ENCODE data around the gene PARPBP. TPM values are rescaled to one million over a fixed set of nuclear protein-coding genes. Genes with fewer than 3 reads are reported as not detected.
"Not testable (repeated sequence)": the region's sequence is repeated elsewhere in the genome, so short reads cannot be mapped to it uniquely, and the experiment has no call there.

Gene PARPBP
- total and polyA plus RNA-seq, 2 donors, result 1.5 to 21.4 TPM

DNA sequence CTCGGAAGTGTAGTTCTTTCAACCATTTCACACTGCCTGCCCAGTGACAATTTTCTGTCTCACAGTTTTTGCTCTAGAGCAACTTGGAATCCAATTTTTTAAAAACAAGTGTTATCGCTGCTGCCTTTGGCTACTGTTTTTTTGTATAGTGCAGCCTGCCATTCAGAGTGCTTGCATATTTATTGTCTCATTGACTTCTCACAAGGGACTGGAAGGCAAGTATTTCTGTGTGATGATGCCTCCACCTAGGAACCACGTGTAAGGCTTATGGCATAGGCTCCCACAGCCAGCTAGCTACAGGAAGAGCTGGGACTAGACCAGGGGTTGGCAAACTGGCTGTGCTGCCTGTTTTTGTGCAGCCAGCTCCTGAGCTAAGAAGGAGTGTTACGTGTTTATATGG is 903 bp downstream of the PARPBP start:
- WGBS, result 29% methylated on average over 4 of the region's 4 CpGs
- DNase-seq (ENCODE audit: extremely low spot score), result no peak
- Histone ChIP-seq H3K4me1 (ENCODE audit: insufficient read depth) (no peaks in the 10 kb centered on the region), H3K4me3 (ENCODE audit: low read depth, low read length) (no peak overlapping the region), H3K27ac (ENCODE audit: low read depth) (no peak overlapping the region), H3K36me3 (ENCODE audit: insufficient read depth) (no peaks in the 10 kb centered on the region)

- H3K4me3 ChIP-seq (ENCODE audit: low read depth, low read length); DNase-seq (ENCODE audit: extremely low spot score); H3K36me3 ChIP-seq (ENCODE audit: insufficient read depth); H3K27ac ChIP-seq (ENCODE audit: low read depth); H3K4me1 ChIP-seq (ENCODE audit: insufficient read depth): not testable (repeated sequence)
- 88% methylated on average over 2 of the region's 2 CpGs for WGBS
These were observed 1.3 kb downstream of the PARPBP start for GRCh38 chr12:102121328-102121727.

- H3K27ac ChIP-seq (ENCODE audit: low read depth); H3K36me3 ChIP-seq (ENCODE audit: insufficient read depth); H3K4me1 ChIP-seq (ENCODE audit: insufficient read depth); H3K4me3 ChIP-seq (ENCODE audit: low read depth, low read length); DNase-seq (ENCODE audit: extremely low spot score): not testable (repeated sequence)
- 84% methylated on average over 3 of the region's 3 CpGs for WGBS
These were observed 10.7 kb downstream of the PARPBP start for GRCh38 chr12:102130720-102131119.

DNA sequence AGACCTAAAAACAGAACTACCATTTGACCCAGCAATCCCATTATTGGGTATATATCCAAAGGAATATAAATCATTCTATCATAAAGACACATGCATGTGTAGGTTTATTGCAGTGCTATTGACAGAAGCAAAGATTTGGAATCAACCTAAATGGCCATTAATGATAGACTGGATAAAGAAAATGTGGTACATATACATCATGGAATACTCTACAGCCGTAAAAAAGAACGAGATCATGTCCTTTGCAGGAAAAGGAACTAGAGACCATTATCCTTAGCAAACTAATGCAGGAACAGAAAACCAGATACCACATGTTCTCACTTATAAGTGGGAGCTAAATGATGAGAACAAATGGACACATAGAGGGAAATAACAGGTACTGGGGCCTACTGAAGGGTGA is 11.5 kb downstream of the PARPBP start:
- 99% methylated on average over 2 of the region's 2 CpGs for WGBS
- not testable (repeated sequence) for H3K36me3 ChIP-seq (ENCODE audit: insufficient read depth); DNase-seq (ENCODE audit: extremely low spot score); H3K4me1 ChIP-seq (ENCODE audit: insufficient read depth); H3K4me3 ChIP-seq (ENCODE audit: low read depth, low read length); H3K27ac ChIP-seq (ENCODE audit: low read depth)

DNA sequence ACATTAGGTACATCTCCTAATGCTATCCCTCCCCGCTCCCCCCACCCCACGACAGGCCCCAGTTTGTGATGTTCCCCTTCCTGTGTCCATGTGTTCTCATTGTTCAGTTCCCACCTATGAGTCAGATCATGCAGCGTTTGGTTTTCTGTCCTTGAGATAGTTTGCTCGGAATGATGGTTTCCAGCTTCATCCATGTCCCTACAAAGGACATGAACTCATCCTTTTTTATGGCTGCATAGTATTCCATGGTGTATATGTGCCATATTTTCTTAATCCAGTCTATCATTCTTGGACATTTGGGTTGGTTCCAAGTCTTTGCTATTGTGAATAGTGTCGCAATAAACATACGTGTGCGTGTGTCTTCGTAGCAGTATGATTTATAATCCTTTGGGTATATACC is 17.6 kb downstream of the PARPBP start:
- not testable (repeated sequence) for H3K4me3 ChIP-seq (ENCODE audit: low read depth, low read length); H3K27ac ChIP-seq (ENCODE audit: low read depth); H3K4me1 ChIP-seq (ENCODE audit: insufficient read depth); DNase-seq (ENCODE audit: extremely low spot score); H3K36me3 ChIP-seq (ENCODE audit: insufficient read depth)
- 96% methylated on average over 8 of the region's 8 CpGs for WGBS

- not testable (repeated sequence) for DNase-seq (ENCODE audit: extremely low spot score); H3K4me3 ChIP-seq (ENCODE audit: low read depth, low read length); H3K4me1 ChIP-seq (ENCODE audit: insufficient read depth); H3K27ac ChIP-seq (ENCODE audit: low read depth); H3K36me3 ChIP-seq (ENCODE audit: insufficient read depth)
- WGBS, result 93% methylated on average over 11 of the region's 11 CpGs
These were observed 22.9 kb downstream of the PARPBP start for GRCh38 chr12:102142866-102143373.

DNA sequence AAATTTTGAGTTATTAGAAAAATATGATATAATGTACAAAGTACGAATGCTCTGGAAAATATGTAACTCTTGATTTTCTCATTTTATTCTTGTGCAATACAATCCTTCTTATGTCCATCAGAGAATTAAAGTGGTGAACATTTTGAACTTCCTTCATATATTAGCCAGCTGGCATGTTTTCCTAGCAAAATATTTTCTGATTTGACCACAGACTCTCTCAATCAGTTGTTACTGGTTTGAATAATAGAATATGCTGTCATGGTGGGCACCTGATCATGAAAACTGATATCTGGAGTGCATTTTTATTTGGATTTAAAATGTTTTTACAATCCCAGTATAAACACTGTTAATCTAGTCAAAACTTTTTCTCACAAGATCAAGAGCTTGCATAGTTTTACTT is 24.2 kb downstream of the PARPBP start:
- WGBS, result 58% methylated on average over 1 of the region's 1 CpG
- DNase-seq (ENCODE audit: extremely low spot score), result no peak
- Histone ChIP-seq H3K4me3 (ENCODE audit: low read depth, low read length) (no peak overlapping the region), H3K4me1 (ENCODE audit: insufficient read depth) (no peaks in the 10 kb centered on the region), H3K36me3 (ENCODE audit: insufficient read depth) (no peaks in the 10 kb centered on the region), H3K27ac (ENCODE audit: low read depth) (no peak overlapping the region)

DNA sequence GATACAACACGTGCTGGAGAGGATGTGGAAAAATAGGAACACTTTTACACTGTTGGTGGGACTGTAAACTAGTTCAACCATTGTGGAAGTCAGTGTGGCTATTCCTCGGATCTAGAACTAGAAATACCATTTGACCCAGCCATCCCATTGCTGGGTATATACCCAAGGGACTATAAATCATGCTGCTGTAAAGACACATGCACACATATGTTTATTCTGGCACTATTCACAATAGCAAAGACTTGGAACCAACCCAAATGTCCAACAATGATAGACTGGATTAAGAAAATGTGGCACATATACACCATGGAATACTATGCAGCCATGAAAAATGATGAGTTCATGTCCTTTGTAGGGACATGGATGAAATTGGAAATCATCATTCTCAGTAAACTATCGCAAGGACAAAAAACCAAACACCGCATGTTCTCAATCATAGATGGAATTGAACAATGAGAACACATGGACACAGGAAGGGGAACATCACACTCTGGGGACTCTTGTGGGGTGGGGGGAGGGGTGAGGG is 27.1 kb downstream of the PARPBP start:
- not testable (repeated sequence) for H3K4me3 ChIP-seq (ENCODE audit: low read depth, low read length); H3K36me3 ChIP-seq (ENCODE audit: insufficient read depth)

GRCh38 chr12:102155206-102155605 is 35.2 kb downstream of the PARPBP start:
- not testable (repeated sequence) for H3K4me3 ChIP-seq (ENCODE audit: low read depth, low read length); H3K27ac ChIP-seq (ENCODE audit: low read depth); H3K36me3 ChIP-seq (ENCODE audit: insufficient read depth); DNase-seq (ENCODE audit: extremely low spot score); H3K4me1 ChIP-seq (ENCODE audit: insufficient read depth)
- 98% methylated on average over 3 of the region's 3 CpGs for whole genome bisulfite sequencing

More for the DNA sequence above, 27.1 kb downstream of the PARPBP start:
- H3K4me1 ChIP-seq (ENCODE audit: insufficient read depth); H3K27ac ChIP-seq (ENCODE audit: low read depth); DNase-seq (ENCODE audit: extremely low spot score): not testable (repeated sequence)
- WGBS, result 97% methylated on average over 4 of the region's 4 CpGs

DNA sequence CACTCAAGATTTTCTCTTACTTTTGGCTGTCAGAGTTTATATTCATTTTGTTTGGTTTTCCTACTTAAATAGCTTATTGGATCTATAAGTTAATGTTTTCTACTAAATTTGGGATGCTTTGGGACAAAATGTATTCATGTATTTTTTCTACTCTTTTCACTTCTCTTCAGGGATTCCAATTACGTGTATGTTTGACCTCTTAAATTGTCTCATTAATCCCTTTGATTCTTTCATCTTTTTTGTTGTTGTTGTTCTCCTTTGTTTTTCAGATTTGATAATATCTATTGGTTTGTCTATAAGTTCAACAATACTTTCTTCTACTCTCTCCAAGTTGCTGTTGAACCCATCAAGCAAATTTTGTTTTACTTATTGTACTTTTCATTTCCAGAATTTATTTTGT is 43.4 kb downstream of the PARPBP start:
- Histone ChIP-seq H3K4me1 (ENCODE audit: insufficient read depth) (no peaks in the 10 kb centered on the region), H3K36me3 (ENCODE audit: insufficient read depth) (no peaks in the 10 kb centered on the region), H3K27ac (ENCODE audit: low read depth) (no peak overlapping the region), H3K4me3 (ENCODE audit: low read depth, low read length) (no peak overlapping the region)
- 93% methylated on average over 1 of the region's 1 CpG for WGBS
- DNase-seq (ENCODE audit: extremely low spot score), result no peak

GRCh38 chr12:102167821-102168604 is 48.0 kb downstream of the PARPBP start:
- Histone ChIP-seq H3K4me1 (ENCODE audit: insufficient read depth) (no peaks in the 10 kb centered on the region), H3K36me3 (ENCODE audit: insufficient read depth) (no peaks in the 10 kb centered on the region), H3K27ac (ENCODE audit: low read depth) (no peak overlapping the region), H3K4me3 (ENCODE audit: low read depth, low read length) (no peak overlapping the region)
- DNase-seq (ENCODE audit: extremely low spot score), result no peak

- no peak for DNase-seq (ENCODE audit: extremely low spot score)
- no peaks in the 10 kb centered on the region for H3K36me3 ChIP-seq (ENCODE audit: insufficient read depth)
- no peak overlapping the region for H3K4me3 ChIP-seq (ENCODE audit: low read depth, low read length)
- 96% methylated on average over 2 of the region's 2 CpGs for WGBS
- no peak overlapping the region for H3K27ac ChIP-seq (ENCODE audit: low read depth)
- no peaks in the 10 kb centered on the region for H3K4me1 ChIP-seq (ENCODE audit: insufficient read depth)
These were observed 50.1 kb downstream of the PARPBP start for GRCh38 chr12:102169922-102170621.

DNA sequence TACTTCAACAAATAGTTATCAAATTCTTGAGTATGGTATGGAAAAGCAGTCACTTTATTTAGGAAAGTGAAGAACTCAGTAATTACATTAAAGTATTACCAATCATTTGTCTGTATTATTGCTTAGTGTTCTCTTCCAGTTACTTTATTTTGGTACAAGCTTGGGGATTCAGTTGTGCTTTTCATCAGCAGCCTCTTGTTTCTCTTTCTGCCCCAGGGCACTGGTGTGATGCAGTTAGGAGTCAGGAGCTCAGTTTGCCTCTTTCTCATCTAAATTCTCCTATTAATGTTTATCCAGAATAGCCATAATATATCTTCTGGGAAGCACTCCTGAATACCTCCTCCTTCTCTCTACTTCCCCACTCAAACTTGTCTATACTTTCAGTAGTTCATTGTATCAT is 52.0 kb downstream of the PARPBP start:
- no peak overlapping the region for H3K27ac ChIP-seq (ENCODE audit: low read depth)
- H3K4me1 ChIP-seq (ENCODE audit: insufficient read depth), result no peaks in the 10 kb centered on the region
- DNase-seq (ENCODE audit: extremely low spot score), result no peak
- H3K4me3 ChIP-seq (ENCODE audit: low read depth, low read length), result no peak overlapping the region
- H3K36me3 ChIP-seq (ENCODE audit: insufficient read depth), result no peaks in the 10 kb centered on the region

DNA sequence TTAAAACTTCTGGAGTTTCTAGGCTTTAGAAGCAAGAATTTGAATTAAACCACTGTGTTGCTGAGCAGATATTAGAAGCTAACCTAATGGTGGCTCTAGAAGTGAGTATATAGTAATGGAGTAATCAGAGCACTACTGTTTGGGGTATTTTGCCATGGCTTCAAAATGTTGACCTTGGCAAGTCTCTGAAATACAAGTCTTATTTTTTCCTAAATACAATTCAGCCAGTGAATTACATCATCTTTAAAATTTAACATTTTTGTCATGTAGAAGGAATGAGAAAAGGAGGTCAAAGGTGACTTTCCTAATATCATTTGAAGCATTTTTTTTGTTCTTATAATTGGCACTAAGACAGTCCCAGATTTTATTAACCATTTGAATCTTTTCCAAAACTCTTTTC is 52.5 kb downstream of the PARPBP start:
- no peaks in the 10 kb centered on the region for H3K4me1 ChIP-seq (ENCODE audit: insufficient read depth)
- no peaks in the 10 kb centered on the region for H3K36me3 ChIP-seq (ENCODE audit: insufficient read depth)
- no peak for DNase-seq (ENCODE audit: extremely low spot score)
- no peak overlapping the region for H3K27ac ChIP-seq (ENCODE audit: low read depth)
- no peak overlapping the region for H3K4me3 ChIP-seq (ENCODE audit: low read depth, low read length)
